RCC 7860 (cell line): Measurements from ENCODE around the gene THSD7B.
"Not testable (repeated sequence)": the region's sequence is repeated elsewhere in the genome, so short reads cannot be mapped to it uniquely, and the experiment has no call there.

Experiments used
- DNase-seq: peaks from one replicate; pipeline ENCODE4 v3.0.0-alpha.2; 2015; ENCODE audit warnings: low spot score
- FAIRE-seq: peaks from 2 replicates; lab custom pipeline; 2012; peaks lifted over from hg19 to GRCh38; lab: Jason Lieb, UNC

The THSD7B gene

GRCh38 chr2:137467246-137467862, 702.0 kb downstream of the THSD7B start:
- FAIRE-seq (peak; percentile 14), DNase-seq (peak; percentile 11)

GRCh38 chr2:137493261-137493660, 727.9 kb downstream of the THSD7B start:
- DNase-seq (no peak), FAIRE-seq (no peak)

- DNase-seq (no peak), FAIRE-seq (no peak)
Observed at GRCh38 chr2:137500599-137500998, 735.3 kb downstream of the THSD7B start.

DNA sequence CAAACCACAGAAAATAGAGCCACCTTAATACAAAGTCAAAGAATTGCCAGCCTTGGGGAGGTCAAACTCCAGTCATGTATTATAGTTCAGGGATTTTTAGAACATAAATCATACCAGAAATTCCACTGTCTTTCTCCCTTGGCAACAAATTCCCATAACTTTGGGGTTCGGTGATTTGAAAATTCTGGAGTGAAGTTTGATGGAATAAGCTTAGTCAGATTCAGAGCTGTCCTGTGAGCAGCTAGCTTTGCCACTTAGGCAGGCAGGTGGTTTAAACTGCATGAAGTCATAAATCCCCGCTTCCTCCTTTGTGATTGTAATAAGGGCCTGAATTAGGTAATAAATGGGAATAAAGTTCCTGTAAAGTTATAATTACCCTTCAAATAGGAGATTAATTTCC, 741.9 kb downstream of the THSD7B start:
- no peak for FAIRE-seq
- DNase-seq: no peak

DNA sequence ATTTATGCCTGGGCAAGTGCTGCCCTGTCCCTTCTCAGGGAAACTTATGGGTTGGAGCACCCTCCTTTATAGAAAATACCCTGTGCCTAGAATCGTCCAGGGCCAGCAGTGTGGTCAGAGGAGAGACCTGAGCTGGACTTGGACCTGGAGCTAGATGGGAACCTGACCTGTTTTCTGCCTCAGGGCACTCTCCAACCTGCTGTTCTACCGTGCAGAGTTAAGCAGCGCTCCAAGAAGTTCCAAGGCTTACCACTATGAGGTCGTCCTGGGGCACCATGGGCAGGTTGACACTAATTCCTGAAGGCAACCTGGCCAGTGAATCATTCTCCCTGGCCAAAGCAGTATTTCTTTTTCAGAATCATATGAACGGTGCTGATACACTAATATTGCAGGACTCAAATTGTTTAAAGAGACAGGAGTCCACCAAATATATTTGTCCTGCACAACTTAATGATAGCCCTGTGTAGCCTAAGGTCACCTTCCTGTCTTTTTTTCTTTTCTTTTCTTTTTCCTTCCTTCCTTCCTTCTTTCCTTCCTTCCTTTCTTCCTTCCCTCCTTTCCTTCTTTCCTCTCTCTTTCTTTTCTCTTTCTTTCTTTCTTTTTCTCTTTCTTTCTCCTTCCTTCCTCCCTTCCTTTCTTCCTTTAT, 743.5 kb downstream of the THSD7B start:
- no peak for DNase-seq
- FAIRE-seq: no peak

DNA sequence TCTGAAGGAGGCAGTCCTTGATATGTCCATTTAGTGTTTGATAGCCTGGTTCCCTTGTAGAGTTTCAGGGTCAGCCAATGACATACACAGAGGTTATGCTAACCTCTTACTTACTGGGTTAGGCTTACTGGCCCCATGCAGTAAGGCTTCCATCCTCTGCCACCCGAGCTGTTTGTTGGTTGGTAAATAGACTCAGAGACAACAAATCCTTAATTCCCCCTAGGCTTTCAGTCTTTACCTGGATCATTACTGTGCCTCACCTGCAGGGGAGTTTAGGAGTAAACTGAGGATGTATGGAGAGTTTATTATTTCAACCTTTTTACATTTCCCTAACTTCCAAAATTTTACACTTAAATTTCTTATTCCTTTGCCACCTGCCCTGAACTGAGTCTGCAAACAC, 746.2 kb downstream of the THSD7B start:
- FAIRE-seq (no peak), DNase-seq (no peak)

GRCh38 chr2:137521653-137522619, 756.6 kb downstream of the THSD7B start:
- FAIRE-seq (no peak), DNase-seq (no peak)

DNA sequence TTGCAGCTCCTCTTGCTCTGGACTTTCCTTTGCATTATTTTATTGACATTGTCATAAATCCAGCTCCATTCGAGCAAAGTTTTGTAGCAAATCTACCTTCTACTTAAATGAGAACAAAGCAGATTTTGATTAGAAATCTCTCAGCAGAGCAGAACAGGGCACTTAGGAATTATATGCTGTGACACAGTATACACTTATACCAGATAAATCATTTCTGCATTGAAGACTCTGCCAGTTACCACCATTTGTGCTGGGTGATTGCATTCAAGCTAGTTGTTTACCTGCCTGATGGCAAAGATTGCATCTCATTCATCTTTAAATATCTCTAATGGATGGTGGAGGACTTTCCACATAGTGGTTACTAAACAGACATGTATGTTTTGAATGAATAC, 757.3 kb downstream of the THSD7B start:
- FAIRE-seq (no peak), DNase-seq (no peak)

DNA sequence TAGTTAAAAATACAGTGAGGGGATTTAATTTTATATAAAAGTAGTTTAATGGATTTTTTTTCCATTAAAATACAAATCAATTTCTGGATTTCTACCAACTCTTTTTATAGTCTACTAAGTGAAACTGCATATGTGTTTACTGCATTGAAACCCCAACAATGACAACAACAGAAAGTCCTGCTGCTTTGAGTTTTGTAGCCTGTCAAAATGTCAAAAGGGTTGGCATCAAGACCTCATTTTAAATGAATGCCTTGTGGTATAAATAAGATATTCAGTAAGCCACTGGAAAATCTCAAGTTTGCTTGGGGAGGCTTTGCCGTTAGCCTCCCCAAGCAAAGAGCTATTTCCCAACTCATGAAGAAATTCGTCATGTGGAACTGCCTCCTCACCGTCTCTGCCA, 758.6 kb downstream of the THSD7B start:
- FAIRE-seq (no peak), DNase-seq (no peak)

DNA sequence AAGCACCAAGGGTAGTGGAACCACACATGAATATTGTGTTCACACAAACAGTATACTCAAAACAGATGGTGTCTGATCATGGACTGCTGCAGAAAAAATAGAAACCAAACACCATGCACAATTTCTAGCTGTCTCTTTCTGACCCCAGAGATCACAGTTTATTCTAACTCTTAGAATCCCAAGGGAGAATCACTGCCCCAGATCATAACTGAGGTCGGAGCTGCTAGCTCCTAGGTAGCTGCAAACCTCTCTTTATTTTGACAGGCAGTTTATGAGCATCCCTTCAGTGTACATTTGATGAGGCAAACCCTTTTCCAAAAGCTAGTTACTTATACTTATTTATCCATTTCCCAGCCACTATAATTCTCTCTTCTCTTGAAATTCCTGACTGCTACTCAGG, 759.8 kb downstream of the THSD7B start:
- no peak for DNase-seq
- no peak for FAIRE-seq

- FAIRE-seq (no peak), DNase-seq (no peak)
Observed at GRCh38 chr2:137525641-137526190, 760.4 kb downstream of the THSD7B start.

DNA sequence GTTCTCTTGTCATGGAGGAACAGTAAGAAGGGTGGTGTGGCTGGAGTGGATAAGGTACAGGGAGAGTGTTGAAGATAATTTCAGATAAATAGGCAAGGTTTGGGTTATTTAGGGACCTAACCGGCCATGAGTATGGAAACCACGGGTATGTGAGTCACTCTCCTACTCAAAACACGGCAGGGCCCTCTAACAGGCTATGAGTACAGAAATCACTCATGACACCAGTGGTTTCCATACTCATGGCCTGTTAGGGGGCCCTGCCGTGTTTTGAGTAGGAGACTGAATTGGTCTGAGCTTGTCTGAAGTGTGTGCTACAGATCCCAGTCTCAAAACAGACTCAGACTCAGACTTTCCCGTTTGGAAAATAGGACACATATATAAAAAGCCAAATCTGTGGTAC, 770.6 kb downstream of the THSD7B start:
- DNase-seq (no peak), FAIRE-seq (no peak)

- FAIRE-seq (no peak), DNase-seq (no peak)
Observed at GRCh38 chr2:137539336-137539735, 774.0 kb downstream of the THSD7B start.

DNA sequence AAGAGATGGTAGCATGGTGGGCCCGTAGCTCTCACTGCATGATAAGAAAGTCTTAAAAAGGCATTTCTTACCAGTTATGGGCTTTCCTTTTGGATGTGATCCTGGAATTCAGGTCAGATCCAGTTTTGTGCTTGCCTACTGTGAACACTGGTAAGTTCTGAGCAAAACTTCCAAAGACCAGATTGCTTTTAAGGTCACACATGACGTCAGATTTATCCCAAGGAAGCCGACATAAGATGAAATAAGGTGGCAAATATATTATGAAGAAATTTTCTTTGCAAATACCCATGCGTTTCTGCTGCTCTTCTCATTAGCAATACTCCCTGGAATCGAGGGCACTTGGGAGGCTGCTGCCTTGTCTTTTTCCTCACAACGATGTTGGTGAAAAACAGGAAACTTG, 782.5 kb downstream of the THSD7B start:
- no peak for DNase-seq
- FAIRE-seq: no peak

- DNase-seq (no peak), FAIRE-seq (no peak)
Observed at GRCh38 chr2:137566387-137566786, 801.0 kb downstream of the THSD7B start.

GRCh38 chr2:137570484-137570883, 805.1 kb downstream of the THSD7B start:
- DNase-seq (no peak), FAIRE-seq (no peak)

DNA sequence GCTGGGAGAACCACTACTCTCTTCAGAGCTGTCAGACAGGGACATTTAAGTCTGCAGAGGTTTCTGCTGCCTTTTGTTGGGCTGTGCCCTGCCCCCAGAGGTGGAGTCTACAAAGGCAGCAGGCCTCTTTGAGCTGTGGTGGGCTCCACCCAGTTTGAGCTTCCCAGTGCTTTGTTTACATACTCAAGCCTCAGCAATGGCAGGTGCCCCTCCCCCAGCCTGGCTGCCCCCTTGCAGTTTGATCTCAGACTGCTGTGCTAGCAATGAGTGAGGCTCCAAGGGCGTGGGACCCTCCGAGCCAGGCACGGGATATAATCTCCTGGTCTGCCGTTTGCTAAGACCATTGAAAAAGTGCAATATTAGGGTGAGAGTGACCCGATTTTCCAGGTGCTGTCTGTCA, 822.5 kb downstream of the THSD7B start:
- not testable (repeated sequence) for DNase-seq, FAIRE-seq

DNA sequence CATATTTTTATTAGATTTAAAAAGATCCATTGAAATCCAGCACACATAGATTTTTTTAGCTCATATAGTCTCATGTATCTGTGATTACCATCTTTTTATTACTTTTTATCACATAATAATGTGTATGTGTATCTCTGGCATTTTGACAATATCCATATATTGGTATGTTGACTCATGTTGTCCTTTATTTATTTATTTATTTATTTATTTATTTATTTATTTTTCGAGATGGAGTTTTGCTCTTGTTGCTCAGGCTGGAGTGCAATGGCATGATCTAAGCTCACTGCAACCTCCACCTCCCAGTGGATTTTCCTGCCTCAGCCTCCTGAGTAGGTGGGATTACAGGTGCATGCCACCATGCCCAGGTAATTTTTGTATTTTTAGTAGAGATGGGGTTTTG, 823.2 kb downstream of the THSD7B start:
- FAIRE-seq, DNase-seq: not testable (repeated sequence)

GRCh38 chr2:137590102-137590501, 824.8 kb downstream of the THSD7B start:
- DNase-seq (no peak), FAIRE-seq (no peak)

- FAIRE-seq (no peak), DNase-seq (no peak)
Observed at GRCh38 chr2:137607722-137608318, 842.5 kb downstream of the THSD7B start.

GRCh38 chr2:137638932-137639331, 873.6 kb downstream of the THSD7B start:
- DNase-seq (no peak), FAIRE-seq (no peak)
